NCI-H2029 (cell line): ENCODE data around the gene BEST2.

ENCODE experiments used
- DNase-seq: peaks from one replicate; lab custom pipeline; 2025; lab: John Stamatoyannopoulos, UW

The BEST2 gene

GRCh38 chr19:12730064-12730463, 21.5 kb upstream of the BEST2 start:
- no peak for DNase-seq

DNA sequence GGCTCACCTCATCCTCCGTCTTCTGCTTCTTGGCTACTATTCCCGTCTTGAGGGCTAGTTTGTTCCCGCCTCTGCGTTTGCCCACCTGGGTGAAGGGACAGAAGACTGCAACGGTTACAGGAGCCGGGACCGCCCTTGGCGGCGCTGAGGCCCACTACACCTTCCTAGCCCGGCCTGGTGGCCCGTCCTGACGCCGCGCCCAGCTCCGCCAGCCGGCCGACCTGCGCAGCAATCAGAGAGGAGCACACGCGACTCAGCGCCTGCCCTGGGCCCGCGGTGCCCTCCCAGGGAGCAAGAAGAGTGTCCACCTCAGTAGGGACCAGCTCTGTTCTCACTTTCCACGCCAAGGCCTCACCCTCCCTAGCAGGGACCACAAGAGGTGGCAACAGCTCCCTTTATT, 20.3 kb upstream of the BEST2 start:
- DNase-seq: no peak

DNA sequence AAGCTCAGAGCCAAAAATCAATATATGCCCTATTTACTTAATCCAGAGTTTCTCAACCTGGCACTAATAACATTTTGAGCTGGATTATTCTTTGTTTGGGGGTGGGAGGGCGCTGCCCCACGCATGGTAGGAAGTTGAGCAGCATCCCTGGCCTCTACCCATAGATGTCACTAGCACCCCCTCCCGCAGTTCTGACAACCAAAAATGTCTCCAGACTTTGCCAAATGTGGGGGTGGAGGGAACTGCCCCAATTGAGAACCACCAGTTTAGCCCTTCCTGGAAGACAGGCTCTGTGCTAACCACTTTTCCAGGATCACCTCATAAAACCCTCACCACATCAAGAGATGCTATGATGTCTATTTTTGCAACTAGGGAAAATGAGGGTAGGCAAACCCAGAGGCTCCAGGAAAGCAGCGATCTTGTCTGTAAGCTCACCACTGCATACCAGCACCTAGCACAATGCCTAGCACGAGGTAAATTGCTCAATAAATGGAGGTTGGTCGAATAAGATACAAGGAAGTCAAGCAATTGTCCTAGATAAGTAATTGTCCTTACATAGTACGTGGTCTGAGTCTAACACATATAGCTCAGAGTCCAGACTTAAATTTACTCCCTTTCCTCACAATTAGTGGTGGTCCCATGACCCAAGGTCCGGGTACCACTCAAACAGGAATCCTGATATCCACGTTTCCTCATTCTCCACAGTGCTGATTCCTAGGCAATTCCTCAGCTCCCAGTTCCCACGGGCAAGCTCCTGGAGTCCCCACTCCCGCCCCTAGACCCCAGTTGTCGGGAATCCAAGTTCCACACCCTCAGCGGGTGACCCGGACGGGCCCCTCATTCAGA, 18.0 kb upstream of the BEST2 start:
- peak; percentile 12 for DNase-seq

- peak; percentile 100 for DNase-seq
Observed at GRCh38 chr19:12736995-12737834, 14.4 kb upstream of the BEST2 start, which contains the start of gene GET3. Gene GET3 (plus strand): TSS chr19:12737497. CDS start chr19:12737506, 9 bp downstream.

- no peak for DNase-seq
Observed at GRCh38 chr19:12737835-12738351, 13.7 kb upstream of the BEST2 start.

GRCh38 chr19:12745166-12745897, 6.3 kb upstream of the BEST2 start:
- no peak for DNase-seq

DNA sequence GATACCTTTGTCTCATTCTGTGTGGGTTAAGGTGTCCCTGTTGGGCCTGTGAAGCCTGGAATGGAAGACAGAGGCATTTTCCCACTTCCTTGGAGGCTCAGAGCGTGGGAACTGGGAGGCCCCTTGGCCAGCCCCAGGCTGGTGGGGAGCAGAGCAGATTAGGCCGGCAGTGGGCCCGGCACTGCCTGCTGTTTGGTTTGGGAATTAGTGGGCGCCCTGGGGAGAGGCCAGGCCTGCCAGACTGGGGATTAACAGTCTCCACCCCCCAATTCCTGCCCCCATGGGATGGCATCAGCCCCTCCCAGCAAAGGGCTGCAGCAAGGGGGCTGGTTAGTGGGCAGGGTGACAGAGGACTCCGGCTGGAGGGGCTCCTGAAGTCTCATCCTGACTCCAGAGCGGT, 3.1 kb upstream of the BEST2 start:
- DNase-seq: no peak

DNA sequence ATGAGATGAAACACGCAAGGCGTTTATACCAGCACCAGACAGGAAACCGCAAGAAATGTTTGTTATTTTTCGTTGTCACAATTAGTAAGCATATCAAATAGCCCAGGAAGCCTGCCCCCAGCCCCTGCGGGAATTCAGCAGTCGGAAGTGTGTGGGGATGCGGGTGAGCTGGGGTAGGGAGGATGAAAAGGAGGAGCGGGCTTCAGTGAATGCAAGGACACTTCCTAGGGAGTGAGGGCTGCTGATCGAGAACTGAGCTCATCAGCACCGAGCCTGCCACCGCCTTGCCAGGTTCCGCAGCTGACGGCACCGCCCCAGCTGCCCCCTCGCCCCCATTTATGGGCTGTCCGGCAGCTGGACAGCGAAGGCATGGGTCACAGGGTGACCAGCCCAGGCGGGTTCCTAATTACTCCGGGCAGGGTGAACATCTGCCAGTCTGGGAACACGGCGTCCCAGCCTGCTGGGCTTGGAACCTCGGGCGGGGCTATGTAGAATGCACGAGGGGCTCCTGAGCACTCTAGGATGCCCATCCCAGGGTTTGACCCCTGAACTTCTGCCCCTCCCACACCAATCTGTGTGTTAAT, 1.6 kb upstream of the BEST2 start:
- no peak for DNase-seq

DNA sequence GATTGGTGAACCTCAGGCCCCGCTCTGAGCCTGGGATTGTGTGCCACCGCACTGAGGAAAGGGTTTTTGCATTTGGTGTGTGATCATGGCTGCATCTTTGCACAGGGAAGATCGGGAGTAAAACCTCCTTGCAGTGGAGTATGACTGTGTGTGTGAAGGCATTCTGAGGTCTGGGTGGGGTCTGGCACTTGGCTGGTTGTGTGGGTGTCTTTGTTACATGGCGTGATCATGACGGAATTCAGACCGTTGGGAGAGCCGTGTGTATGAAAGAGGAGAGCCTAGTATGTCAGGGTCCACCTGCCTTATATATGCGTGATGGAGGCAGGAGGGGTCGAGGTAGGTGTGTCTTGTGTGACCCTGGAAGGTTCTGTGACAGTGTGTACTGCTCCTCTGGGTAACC, 740 bp upstream of the BEST2 start:
- no peak for DNase-seq

DNA sequence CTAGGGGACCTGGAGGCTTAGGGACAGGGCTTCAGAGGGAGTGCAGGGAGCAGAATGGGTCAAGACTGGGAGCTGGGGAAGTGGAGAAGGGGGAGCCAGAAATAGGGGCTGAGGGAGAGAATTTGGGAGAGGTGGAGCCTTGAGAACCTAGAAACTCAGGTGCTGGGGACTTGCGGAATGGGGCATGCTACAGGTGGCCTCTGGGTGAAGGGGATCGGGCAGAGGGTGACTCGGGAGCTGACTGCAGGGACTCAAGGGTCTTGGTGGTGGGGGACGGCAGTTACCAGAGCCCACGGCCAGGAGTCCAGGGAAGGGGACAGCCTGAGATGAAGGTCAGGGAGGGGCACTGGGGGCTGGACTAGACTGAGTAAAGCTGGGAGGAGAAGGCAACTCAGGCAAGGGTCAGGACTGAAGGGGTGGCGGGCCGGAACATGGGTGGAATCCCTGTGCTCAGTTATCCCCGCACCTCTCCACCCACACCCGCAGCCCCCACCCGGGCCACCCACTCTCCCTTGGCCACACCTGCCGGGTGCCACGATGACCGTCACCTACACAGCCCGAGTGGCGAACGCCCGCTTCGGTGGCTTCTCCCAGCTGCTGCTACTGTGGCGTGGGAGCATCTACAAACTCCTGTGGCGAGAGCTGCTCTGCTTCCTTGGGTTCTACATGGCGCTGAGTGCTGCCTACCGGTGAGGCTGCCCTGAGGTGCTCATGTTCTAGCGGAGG, 628 bp downstream of the BEST2 start:
- DNase-seq: no peak

- no peak for DNase-seq
Observed at GRCh38 chr19:12754465-12755196, 3.0 kb downstream of the BEST2 start.

- no peak for DNase-seq
Observed at GRCh38 chr19:12756150-12756883, 4.7 kb downstream of the BEST2 start.

GRCh38 chr19:12757544-12758274, 6.1 kb downstream of the BEST2 start:
- DNase-seq: peak; percentile 47

DNA sequence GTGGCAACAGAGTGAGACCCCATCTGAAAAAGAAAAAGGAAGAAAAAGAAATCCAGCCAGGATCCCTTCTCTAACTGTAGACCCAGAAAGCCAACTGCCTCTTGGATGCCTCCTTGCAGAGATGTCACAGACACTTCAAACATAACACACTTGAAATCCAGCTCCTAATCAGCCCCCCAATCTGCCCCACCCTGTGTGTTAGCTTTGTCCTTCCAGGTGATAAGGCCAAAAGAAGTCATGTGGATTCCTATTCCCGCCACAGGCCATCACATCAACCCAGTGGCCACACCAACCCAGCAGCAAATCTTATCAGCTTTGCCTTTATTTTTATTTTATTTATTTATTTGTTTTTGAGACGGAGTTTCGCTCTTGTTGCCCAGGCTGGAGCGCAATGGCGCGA, 8.1 kb downstream of the BEST2 start:
- DNase-seq: no peak

- DNase-seq: no peak
Observed at GRCh38 chr19:12763100-12763499, 11.5 kb downstream of the BEST2 start.

- no peak for DNase-seq
Observed at GRCh38 chr19:12764698-12765097, 13.1 kb downstream of the BEST2 start.

DNA sequence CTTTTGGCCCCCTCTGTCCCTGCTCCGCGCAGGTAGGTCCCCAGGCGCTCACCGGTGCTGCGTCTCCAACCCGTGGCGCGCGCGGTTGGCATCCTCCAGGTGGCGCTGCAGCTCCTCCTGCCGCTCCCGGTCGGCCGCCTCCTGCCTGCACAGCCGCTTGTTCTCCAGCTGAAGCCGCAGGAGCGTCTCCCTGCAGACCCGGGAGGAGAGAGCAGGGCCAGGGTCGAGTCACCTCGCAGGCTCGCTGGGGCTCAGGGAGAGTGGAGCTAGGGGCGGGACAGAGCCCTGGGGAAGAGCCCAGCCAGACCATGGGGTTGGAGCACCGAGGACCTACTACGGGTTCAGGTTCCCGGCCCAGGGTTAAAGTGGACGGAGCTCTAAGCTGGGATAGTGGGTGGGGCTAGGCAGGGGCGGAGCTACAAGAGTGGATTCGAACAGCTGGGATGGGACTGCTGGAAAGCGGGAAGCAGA, 14.5 kb downstream of the BEST2 start:
- peak; percentile 58 for DNase-seq

GRCh38 chr19:12767150-12767549, 15.6 kb downstream of the BEST2 start:
- DNase-seq: no peak

DNA sequence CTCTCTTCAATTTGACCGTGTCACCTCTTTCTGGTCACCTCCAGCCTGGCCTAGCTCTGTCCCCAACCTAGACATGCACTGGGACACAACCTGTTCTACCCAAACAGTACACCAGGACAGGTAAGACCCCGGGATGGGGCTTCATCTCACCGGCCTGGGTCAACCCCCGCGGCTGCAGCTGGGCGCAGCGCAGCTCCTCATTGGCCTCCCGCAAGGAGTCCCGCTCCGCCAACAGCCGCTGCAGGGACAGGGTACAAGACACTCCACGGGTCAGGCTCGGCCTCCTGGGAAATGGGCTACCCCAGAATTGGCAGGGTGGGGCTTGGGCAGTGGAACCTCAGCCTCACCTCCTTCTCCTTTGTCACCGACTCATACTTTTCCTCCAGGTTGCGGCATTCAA, 16.1 kb downstream of the BEST2 start:
- DNase-seq: no peak
